ENCODE measurements around the gene PRR7. TPM values are rescaled to one million over a fixed set of nuclear protein-coding genes. Genes with fewer than 3 reads are reported as not detected.

The PRR7 gene
- total RNA-seq, 2 donors from 2014 or later = 0.90 to 1.1 TPM

DNA sequence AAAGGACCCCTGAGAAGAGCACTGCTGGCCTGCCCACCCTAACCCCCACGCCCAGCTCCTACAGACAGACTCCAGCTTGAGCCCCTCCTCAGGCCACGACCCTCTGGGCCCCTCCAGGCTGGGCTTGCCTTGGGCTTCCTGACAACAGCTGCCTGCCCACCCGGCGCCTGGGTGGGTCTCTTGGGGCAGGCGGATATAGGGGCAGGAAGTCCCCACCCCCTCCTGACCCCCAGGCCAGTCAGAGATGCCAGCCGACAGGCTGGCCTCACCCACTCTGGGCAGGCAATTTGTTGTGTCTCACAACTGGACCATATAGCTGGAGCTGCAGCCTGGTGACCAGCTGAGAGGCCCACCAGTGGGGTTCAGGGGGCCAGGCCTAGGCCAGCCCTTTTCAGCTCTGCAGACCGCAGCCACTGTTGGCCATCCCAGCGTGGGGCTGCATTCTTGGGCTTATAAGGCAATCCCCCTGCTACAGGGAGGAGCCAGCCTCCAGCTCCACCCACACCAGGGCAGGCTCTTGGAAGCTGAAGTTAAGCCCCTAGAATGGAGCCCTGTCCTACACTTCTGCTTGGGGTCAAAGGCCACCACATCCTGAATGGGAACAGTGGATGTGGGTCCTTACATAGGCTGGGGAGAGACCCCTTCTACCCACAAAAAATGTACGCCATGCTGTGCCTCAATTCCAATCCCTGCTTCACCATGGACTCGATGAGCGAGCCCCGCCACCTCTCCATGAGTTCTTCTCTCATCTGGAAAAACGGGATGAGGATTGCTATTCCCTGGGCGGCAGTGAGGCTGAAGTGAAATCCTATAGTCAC is 48.8 kb downstream of the PRR7 start:
- DNase-seq (ENCODE audit: low spot score) = peak; percentile 86
- peak overlapping the region; percentile 95 to 97 for H3K27ac ChIP-seq
- TF ChIP-seq, protein P1, sequence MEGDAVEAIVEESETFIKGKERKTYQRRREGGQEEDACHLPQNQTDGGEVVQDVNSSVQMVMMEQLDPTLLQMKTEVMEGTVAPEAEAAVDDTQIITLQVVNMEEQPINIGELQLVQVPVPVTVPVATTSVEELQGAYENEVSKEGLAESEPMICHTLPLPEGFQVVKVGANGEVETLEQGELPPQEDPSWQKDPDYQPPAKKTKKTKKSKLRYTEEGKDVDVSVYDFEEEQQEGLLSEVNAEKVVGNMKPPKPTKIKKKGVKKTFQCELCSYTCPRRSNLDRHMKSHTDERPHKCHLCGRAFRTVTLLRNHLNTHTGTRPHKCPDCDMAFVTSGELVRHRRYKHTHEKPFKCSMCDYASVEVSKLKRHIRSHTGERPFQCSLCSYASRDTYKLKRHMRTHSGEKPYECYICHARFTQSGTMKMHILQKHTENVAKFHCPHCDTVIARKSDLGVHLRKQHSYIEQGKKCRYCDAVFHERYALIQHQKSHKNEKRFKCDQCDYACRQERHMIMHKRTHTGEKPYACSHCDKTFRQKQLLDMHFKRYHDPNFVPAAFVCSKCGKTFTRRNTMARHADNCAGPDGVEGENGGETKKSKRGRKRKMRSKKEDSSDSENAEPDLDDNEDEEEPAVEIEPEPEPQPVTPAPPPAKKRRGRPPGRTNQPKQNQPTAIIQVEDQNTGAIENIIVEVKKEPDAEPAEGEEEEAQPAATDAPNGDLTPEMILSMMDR (IDR thresholded peaks at IDR 0.05) = no peak
- H3K36me3 ChIP-seq = peaks cover 34% of the 10 kb centered on the region
- H3K4me3 ChIP-seq = peak overlapping the region; percentile 88 to 93
- H3K27me3 ChIP-seq = no peaks in the 10 kb centered on the region
- peaks cover 0 to 71% of the 10 kb centered on the region in 2 donors for H3K4me1 ChIP-seq
- no peaks in the 10 kb centered on the region for H3K9me3 ChIP-seq

DNA sequence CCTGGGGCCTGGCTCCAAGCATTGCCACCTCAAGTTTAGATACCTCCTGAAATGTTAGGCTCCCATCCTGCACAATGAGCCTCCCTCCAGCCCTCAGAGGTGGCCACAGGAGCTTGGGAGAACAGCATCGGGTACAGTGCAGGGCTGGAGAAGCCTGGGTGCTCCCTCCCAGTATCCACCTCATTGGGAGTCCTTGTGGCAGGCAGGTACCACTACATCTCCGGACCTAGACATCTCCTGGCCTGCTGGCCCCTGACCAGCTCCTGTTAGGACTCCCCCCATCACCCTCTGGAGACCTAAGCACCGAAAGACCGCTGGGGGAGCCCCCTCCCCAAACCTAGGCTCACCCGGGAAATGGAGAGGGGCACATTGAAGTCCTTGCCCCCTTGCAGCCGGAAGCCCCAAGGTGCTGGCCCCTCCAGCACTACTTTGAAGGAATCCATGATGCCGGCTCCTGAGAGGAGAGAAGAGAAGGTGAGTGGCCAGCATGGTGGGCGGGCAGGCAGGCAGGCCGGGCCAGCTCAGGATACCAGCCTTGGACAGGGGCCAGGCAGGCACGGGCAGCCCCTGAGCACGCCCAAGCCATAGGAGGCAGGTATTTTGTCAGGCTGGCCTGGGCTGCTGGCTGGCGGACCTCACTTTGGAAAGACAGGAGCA is 49.6 kb downstream of the PRR7 start:
- no peaks in the 10 kb centered on the region for H3K27me3 ChIP-seq
- H3K9me3 ChIP-seq = no peaks in the 10 kb centered on the region
- H3K27ac ChIP-seq = peak overlapping the region; percentile 95 to 97
- TF ChIP-seq, protein P1 (IDR thresholded peaks at IDR 0.05) = no peak
- peaks cover 0 to 71% of the 10 kb centered on the region in 2 donors for H3K4me1 ChIP-seq
- peaks cover 26% of the 10 kb centered on the region for H3K36me3 ChIP-seq
- DNase-seq (ENCODE audit: low spot score) = no peak
- peak overlapping the region; percentile 88 to 93 for H3K4me3 ChIP-seq

- TF ChIP-seq, protein P1 (IDR thresholded peaks at IDR 0.05) = no peak
- Histone ChIP-seq H3K27ac (peak overlapping the region; percentile 95 to 97), H3K4me1 (peaks cover 0 to 67% of the 10 kb centered on the region in 2 donors), H3K9me3 (no peaks in the 10 kb centered on the region), H3K36me3 (peaks cover 20% of the 10 kb centered on the region), H3K27me3 (no peaks in the 10 kb centered on the region), H3K4me3 (peak overlapping the region; percentile 88 to 93)
- DNase-seq (ENCODE audit: low spot score) = peak; percentile 84
Observed at GRCh38 chr5:177496727-177497291, 50.2 kb downstream of the PRR7 start.

- H3K27me3 ChIP-seq = no peaks in the 10 kb centered on the region
- H3K27ac ChIP-seq = peak within 1 kb of the TSS; percentile 95 to 97
- TF ChIP-seq, protein P1 (IDR thresholded peaks at IDR 0.05) = peak in 1 of 2 donors; percentile 30
- no peaks in the 10 kb centered on the region for H3K9me3 ChIP-seq
- H3K4me3 ChIP-seq = peak within 1 kb of the TSS; percentile 88 to 93
- peaks cover 14% of the 10 kb centered on the region for H3K36me3 ChIP-seq
- peaks cover 0 to 61% of the 10 kb centered on the region in 2 donors for H3K4me1 ChIP-seq
- peak; percentile 97 for DNase-seq (ENCODE audit: low spot score)
Observed at GRCh38 chr5:177497292-177498012, 50.8 kb downstream of the PRR7 start, which contains the start of gene PDLIM7. TSS of gene PDLIM7 (minus strand) at chr5:177497604. CDS start at chr5:177496512, 1,092 bp downstream.

DNA sequence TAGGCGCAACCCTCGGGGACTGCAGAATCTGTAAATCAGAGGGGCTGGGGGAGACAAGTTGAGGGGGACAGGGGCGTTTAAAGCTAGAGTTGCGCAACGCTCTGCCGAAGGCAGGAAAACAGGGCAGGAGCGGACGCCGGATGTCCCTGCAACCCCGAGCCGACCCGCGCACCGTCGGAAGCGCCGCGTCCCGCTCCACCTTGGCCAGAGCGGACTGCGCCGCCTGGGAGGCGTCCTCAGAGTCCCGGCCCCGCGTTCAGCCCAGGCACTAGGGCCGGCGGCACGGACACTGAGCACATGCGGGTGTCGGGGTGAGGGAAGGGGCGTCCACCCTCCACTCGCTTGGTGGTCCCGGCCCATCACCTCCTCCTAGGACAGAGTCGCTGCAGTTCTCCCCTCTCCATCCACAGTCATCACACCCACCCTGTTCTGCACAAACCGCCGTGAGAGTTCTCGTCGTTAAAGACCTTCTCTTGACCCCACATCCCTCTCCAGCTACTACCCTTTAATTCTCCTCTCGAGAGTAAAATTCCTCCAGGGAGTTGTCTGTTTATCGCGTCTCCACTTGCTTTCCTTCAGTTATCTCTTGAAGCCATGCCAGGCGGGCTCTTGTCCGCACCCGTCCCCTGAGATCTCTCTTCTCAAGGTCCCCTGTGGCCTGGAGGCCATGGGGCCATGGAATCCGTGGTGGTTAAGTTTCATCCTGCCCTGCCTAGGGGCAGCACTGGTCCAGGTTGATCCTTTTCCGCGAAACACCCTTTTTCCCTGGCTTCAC is 51.6 kb downstream of the PRR7 start:
- H3K27ac ChIP-seq = peak overlapping the region; percentile 95 to 97
- H3K27me3 ChIP-seq = no peaks in the 10 kb centered on the region
- no peaks in the 10 kb centered on the region for H3K9me3 ChIP-seq
- peaks cover 8% of the 10 kb centered on the region for H3K36me3 ChIP-seq
- H3K4me3 ChIP-seq = peak overlapping the region; percentile 88 to 93
- no peak for DNase-seq (ENCODE audit: low spot score)
- peaks cover 0 to 54% of the 10 kb centered on the region in 2 donors for H3K4me1 ChIP-seq
- TF ChIP-seq, protein P1 (IDR thresholded peaks at IDR 0.05) = peak in 1 of 2 donors; percentile 17

Data from right atrium auricular region (tissue), 2 donors.